ENCODE data around the gene HES6.
A peak's percentile ranks its signal among the peaks of the same experiment; 100 is the strongest.

The HES6 gene

DNA sequence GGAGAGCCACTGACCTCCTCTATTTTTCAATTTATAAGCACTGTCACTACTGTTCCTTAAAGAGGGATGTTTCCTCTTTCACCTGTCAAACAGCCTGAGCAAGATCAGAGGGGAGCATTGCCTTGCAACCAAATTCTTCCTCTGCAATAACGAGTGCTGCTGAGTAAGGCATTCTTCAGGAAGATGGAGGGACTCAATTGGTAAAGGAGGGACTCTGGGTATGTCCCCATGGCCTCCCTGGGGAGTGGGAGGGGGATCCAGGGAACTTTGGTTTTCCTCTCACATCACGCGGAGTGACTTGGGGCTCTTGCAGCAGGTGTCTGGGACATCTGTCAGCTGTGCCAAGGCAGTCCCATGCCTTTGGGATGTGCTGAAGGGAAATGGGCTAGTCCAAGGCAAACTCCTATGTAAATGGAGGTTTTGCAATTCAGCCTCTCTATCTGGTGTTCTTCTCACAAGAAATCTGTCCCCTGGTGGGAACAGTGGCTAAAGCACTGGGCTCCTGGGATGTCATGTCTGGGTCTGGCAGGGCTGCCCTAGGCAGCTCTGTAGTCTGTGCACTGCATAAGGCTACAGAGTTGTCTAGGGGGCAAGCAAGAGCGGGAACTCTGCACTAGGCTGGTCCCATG lies 14.4 kb upstream of the HES6 start:
- no peak for DNase-seq (ENCODE audit: low read depth, low spot score)

DNA sequence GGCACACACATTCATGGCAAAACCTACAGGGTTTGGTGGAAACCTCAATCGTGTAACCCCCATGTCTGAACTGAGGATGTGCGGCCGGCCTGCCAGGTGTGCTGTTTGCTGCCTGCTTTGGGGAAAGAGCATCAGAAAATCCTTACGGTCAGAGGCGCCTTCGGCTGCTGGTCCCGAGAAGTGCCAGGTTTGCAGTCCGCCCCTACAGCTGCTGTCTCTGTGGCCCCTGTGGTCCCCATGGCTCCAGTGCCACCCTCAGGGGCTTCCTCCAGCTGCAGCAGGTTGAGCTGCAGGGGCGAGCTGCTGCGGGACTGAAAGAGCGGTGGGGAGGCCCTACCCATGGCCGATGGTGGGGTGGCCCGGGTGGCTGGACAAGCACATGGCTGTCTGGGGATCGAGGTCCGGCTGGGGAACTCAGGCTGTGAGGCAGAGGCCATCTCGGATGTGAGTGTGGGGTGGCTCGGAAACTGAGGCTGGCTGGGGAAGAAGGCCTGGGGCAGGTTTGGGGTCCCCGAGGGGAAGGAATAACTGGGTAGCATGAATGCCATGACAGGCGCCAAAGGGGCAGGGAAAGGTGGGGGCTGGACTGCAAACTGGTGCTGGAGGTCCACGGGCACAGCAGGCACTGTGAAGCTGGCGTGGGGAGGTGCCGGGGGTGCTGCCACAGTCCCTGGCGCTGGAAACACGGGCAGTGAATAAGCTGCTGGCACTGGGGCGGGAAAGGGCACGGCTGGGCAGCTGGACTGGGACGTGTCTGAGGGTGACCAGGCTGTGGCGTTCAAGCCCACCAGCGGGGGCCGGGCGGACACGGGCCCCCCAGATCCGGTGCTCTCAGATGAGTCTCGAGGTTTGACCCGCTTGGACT lies 13.2 kb upstream of the HES6 start:
- DNase-seq (ENCODE audit: low read depth, low spot score), result no peak

DNA sequence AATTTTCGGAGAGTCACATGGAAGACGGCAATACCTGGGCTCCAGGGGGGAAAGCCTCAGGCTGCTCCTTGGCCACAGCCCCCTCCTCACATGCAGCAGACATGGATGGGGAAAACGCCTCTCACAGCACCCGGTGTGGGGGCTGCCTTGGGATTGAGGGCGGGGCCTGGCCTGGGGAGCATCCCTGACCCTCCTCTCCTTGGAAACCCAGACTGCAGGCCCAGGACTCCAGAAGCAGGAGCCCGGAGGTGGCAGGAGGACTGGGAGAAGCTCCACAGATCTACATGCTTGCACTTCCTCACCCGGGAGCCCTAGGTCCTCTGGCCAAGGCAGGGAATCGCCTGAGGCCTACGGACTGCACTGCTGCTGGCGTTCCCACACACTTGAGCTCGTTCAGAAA lies 12.1 kb upstream of the HES6 start:
- no peak for DNase-seq (ENCODE audit: low read depth, low spot score)

DNA sequence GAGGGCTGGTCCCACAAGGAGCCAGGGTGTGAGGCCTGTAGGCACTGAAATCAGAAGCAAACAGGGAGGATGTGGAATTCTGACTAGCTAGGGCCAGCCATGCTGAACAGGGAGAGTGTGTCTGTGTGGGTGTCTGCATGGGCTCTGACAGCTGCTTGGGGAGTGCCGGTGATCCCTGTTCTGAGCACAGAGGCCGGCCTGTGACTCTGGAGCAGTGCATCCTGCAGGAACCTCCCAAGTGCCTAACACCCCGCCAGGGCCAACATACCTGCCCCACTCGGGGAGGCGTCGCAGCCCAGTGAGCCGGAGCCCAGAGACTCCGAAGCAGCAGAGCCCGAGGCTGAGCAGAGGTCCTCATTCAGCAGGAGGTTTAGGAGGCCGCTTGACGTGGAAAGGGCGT lies 11.5 kb upstream of the HES6 start:
- no peak for DNase-seq (ENCODE audit: low read depth, low spot score)

DNA sequence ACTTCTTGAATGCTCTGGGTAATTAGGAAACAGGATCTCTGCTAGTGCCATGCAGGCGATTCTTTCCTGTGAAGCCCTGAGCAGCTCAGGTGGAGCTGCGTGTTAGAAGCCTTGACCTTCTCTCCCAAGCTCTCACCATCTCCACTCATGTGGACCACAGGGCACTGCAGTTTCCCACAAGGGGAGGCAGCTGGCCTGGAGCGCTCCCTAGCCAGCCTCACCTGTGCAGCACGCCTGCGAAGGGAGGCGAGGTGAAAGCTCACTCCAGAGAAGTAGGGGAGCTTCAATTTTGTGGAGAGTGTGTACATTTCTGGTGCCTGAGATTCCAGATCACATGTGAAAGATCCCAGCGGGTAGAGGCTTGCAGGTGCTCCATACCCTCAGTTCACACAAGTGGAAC lies 11.1 kb upstream of the HES6 start:
- DNase-seq (ENCODE audit: low read depth, low spot score), result no peak

DNA sequence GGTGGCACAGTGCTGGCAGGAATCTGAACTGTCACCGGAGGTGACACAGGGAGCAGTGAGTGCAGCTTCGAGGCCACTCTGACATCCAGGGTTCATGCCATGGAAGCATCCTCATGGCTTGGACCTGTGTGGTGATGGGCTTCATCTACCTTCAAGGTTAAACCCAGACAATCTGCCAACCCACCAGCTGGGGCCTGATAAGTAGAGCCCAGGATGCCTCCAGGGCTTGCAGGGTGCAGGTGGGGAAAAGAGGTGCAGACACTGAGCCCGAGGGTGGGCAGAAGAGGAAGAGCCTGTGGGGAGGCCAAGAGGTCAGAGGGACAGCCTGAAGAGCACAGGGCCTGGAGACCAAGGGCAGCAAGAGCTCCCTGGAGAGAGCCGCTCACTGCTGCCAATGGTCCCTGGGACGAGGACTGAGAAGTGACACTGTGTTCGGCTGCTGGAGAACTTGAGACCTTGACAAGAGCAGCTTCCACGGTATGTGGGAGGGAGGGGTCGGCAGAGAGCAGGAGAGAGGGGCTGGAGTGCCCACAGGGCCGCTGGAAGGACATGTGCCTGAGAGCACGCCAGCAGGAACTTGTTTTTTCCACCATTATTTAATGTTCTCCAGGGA lies 8.1 kb upstream of the HES6 start:
- DNase-seq (ENCODE audit: low read depth, low spot score), result no peak

DNA sequence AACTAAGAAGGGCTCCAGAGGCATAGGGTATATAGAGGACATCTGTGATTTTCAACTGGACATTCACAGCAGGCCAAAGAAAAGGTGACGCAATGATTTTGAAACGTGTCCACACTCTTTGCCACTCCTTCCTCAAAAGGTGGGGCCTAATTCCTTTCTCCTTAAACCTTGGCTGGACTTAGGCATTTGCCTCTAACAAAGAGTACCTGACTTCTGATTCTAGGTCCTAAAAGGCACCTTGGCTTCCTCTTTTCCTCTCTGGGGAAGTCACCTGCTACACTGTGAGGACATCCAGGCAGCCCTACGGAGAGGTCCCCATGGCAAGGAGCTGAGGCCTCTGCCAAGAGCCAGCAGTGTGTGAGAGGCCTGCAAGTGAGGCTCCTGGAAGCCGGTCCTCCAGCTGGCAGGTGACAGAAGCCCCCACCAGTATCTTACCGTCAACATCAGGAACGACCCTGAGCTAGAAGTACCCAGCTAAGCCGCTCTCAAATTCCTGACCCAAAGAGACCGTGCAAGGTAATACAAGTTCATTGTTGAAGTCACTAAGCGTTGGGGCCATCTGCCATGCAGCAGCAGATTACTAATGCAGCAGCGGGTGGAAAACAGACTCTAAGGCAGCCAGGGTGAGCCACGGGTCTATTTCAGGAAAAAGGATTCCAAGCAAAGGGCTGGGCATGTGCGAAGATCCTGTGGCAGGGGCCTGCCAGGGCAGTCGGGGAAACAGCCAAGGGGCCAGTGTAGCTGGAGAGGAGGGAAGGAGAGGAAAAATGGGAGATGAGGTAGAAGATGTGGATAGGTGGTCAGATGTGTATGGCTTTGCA lies 7.4 kb upstream of the HES6 start:
- no peak for DNase-seq (ENCODE audit: low read depth, low spot score)

DNA sequence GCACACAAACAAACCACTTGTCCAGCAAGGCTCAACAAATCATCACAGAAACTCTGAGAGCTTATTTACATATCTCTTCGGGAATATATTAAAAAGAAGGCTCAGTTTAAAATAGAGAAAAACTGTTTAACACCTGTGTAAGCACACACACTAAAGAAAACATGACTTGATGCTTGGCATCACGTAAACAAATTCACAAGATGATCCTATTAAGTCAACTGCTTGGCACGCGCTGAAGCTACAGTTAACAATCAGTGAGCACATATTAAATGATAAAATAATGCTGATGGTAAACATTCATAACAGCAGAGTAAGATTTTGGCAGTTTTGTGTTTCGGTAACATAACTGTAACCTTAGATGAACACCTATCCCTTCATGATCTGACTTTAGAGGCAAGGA lies 4.3 kb upstream of the HES6 start:
- no peak for DNase-seq (ENCODE audit: low read depth, low spot score)

DNA sequence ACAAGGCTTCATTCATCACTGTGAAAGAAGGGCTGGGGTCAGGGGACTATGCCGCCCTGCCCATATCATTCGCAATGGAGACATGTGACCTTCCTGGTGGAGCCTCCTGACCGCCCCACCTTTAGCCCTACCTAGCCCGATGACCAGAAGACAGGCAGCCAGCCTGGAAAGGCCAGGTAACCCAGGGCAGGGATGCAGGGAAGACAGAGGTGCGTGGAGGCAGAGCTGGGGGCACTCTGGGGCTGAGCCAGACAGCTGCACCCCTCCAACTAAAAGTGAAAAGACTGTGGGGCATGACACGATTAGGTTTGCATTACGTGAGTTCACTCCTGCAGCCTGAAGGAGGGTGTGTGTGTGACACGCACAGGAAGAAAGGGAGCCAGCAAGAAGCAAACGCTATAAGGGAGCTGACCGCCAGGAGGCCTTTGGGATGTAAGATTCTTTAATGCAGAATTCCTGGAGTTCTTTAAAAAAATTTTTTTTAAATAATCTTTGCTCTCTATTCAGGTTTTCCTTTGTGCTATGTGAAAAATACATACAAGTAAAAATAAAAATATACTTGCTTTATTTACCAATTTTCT lies 3.7 kb upstream of the HES6 start:
- no peak for DNase-seq (ENCODE audit: low read depth, low spot score)

DNA sequence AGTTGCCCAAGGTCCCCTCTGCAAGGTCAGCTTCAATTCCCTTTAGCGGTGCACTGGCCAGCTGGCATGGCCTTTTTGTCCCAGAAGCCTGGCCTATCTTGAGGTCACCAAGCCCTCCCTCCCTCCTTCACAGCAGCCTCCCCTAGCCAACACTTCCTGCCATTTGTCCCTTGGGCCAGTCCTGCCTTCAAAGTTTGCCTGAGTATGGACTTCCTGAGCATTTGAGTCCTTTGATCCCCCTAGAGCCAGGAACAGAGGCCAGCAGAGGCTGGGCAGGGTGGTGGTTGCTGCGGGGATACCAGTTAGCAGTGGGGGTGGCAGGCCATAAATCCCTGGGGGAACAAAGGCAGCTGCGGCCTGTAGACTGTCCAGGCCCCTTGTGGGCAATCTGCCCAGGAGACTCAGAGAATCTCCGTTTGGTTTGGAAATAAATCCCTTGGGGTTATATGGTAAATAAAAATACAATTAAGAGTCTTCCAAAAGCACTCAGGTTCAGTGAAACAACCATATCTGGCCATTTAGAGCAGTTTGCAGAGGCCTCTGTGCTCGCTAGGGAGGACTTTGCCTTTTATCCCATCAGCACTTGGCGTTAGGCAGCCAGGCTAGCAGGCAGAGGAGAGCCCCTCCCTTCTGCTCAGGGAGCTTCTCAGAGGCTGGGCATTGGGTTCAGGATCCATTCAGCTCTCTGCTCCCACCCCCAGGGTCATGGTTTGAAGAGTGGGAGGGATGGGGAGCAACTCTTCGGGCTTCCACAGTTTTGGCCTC lies 3.1 kb upstream of the HES6 start:
- no peak for DNase-seq (ENCODE audit: low read depth, low spot score)

DNA sequence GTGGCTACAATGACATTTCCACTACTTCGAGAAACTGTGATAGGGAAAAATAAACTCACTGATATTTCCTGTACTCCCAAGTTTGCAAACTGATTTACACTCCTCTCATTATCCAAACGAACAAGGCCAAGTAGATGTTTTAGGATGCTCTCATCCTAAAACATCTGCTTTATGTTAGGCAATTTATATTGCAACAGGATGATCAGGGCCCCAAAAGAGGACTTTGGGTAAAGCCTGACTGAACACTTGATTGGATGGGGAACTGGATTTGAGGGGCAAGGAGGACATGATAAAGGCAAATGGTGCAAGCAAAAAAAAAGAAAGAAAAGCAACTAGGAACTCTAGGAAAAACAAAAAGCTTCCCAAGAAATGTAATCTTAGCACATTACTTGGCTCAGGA lies 2.1 kb upstream of the HES6 start:
- no peak for DNase-seq (ENCODE audit: low read depth, low spot score)

DNA sequence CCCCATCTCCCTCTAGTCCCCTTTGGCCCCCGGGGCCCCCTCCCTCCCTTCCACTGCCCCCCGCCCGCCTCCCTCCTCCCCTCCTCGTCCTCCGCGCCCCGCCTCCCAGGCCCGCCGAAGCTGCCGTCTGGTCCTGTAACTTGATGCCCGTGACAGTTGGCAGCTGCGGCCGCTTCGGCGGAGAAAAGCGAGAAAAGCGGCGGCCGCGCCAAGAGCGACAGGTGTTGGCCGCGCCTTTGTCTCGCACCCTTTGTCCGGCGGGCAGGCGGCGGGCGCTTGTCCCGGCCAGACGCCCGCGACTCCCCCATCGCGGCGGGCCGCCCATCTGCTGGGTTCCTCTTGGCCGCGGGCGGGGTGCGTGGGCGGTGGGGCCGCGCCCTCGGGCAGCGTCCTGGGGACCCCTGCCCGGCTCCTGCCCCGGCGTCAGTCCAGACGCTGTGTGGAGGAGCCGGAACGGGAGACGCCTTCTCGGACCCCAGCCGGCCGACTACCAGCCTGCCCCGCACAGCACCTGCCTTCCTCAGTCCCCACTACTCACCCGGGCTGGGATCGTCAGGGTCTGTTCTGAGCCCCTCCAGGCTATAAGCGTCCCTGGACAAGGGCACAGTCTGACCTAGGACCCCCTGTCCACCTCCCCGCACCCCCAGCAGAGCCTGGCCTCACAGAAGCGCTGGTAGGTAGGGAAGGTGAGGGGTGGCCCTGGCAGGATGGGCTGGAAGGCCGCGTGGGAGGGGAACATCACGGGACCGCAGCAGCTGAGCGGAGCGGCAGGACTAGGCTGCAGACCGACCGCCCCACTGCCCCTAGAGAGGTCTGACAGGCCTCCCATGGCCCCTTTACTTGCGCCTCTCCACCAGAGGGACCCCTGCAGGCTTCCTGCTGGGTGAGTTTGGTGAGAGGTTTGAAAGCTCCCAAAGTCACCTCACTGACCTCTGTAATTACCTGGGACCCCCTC lies 1.2 kb upstream of the HES6 start:
- DNase-seq (ENCODE audit: low read depth, low spot score), result peak; percentile 87

DNA sequence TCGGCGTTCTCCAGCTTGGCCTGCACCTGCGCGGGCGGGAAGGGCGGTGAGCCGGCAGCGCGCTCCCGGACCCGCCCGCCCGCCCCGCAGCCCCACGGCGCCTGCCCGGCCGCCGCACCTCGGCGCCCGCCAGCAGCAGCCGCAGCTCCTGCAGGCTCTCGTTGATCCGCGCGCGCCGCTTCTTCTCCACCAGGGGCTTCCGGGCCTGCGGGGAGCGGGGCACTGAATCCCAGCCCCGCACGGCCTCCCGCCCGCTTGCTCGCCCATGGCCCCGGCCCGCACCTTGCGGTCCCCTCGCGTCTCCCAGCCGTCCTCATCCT lies 335 bp downstream of the HES6 start:
- no peak for DNase-seq (ENCODE audit: low read depth, low spot score)

DNA sequence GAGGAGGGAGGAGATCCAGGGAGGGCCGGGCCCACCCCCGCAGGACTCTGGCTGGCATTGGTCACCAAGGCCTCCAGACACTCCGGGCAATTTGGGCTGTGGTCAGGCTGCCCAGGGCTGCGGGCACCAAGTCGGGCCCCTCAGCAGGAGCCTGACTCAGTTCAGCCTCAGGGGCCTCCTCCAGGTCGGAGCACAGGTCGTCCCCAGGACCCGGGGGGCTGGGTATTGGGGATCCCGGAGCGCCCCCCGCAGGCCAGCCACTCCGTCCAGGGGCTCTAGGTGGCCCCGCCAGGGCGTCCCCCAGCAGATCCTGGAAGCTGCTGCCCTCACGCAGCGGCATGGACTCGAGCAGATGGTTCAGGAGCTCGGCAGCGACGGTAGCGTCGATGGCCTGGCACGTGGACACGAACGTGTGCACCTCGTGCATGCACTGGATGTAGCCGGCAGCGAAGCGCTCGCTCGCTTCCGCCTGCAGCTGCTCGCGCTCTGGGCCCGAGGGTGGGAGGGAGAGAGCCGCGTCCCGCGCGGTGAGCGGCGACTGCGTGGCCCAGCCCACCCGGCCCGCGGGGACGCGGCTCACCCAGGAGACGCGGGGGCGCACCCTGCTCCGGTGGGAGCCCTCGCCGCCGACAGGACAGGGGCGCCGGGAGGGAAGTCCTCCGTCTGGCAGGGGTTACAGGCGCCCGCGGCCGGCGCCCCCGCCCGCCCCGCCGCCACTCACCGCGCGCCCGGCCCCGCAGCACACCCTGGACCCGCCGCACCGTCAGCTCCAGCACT lies 884 bp downstream of the HES6 start:
- DNase-seq (ENCODE audit: low read depth, low spot score), result no peak

DNA sequence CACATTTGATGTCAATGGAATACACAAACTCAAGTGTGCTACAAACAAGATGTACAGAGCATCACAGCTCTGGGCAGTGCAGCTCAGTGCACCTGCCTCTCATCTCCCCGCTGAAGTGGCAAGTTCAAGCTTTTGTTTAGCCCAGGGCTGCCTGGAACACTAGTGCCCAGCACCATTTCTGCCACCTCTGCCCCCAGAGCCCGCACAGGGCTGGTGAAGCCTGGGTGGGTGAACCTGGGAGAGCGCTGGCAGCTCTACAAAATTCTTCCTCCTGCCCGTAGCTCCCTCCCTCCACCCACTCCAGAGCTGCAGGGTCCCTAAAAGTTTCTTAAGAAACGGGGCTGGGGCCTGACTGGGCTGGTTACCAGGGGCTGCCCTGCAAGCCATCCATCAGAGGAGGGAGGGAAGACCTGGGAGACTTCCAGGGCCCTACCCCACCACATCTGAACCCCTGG lies 1.5 kb downstream of the HES6 start:
- no peak for DNase-seq (ENCODE audit: low read depth, low spot score)

DNA sequence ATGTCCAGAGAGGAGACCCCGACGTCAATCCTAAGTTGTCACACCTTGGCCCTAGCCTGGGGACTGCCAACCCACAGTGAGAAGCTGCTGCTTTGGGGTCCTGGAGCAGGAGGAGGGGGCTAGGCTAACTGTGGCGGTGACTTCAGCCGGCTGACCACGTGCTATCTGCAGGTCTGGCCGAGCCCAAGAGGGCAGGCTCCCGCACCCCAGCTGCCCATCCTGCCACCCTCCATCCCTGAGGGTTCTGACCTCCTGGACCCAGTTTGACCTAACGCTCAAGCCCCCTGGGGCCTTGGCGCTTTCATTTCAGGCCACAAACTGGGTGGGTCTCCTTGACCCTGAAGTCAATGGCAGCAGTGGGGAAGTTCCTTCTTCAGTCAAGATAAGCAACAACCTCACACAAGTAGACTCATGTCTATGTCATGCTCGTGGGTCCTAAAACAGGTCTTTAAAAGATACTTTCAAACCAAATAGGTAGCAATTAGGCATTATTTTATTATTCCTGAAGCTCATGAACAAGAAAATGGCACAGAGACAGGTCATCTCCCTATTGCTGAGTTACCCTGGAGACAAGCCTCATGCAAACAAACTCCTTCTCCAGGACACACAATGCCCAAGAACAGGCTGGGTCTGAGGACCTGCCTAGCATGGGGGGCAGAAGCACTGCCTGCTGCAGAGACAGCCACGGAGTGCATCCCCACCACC lies 2.3 kb downstream of the HES6 start:
- DNase-seq (ENCODE audit: low read depth, low spot score), result no peak

DNA sequence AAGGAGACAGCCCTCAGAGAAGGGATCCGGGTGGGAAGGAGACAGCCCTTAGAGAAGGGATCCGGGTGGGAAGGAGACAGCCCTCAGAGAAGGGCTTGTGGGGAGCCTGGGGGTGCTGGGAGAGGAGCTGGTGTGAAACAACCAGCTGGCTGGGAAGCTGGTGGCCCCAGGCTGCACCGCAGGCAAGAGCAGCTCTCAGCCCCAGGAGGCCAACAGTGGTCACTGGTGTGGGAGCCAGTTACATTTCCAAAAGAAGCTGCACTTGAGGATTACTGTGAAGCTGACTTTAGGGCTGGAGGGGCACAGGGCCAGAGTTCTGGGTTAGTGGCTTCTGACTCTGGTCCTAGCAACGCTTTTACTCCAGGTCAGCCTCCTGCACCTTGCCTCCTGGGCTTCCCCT lies 3.3 kb downstream of the HES6 start:
- DNase-seq (ENCODE audit: low read depth, low spot score), result no peak

DNA sequence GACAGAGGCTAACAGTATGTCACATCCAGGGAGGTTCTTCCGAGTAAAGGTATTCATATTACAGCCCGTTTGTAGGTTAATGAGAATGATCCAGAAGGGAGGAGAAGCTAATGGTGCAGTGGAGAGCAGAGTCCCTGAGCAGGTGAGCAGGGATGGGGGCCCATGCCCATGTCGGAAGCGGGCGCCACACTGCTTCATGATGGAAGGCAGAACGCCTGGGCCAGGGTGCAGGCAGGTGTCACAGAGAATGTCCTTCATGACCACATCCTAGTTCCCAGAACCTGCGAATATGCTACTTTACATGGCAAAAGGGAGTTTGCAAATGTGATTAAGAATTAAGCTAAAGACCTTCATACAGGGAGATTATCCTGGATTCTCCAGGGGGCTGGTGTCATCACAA lies 4.0 kb downstream of the HES6 start:
- no peak for DNase-seq (ENCODE audit: low read depth, low spot score)

DNA sequence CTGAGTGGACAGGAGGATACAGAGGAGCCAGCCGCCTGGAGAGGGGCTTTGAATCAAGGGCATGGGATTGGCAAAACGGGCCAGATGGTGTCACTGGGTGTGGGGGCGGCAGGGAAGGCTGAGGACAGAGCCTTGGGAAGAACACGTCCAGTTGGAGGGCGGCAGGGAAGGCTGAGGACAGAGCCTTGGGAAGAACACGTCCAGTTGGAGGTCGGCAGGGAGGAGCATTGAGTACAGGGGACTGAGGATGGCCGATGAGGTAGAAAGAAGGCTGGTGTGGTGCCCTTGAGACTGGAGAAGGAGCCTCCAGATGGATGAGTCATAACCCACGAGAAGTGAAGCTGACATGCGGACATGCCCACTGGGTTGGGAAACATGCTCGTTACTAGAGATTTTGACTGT lies 4.5 kb downstream of the HES6 start:
- no peak for DNase-seq (ENCODE audit: low read depth, low spot score)
